ENCODE data around the gene RHBDL2.

RHBDL2 gene

DNA sequence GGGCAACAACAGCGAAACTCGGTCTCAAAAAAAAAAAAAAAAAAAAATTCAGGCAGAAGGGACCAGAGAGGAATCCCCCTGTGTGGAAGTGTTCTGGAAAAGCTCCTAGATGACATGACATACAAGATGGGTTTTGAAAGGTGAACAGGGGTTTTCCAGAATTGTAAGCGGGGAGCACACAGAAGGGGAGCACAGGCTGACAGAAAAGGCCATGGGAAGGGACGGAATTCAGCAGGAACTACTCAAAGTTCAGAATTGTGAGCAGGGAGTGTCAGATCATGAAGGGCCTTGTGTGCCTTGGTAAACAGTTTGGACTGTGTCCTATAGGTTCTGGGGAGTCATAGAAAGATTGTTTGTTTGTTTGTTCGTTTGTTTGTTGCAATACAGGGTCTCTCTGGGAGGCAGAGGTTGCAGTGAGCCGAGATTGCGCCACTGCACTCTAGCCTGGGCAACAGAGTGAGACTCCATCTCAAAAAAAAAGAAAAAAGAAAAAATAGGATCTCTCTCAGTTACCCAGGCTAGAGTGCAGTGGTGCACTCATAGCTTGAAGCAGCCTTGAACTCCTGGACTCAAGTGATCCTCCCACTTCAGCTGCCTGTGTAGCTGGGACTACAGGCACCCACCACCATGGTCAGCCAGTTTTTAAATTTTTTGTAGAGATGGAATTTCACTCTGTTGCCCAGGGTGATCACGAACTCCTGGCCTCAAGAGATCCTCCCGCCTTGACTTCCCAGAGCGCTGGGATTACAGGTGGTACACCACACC is 1.2 kb upstream of the RHBDL2 start:
- no peak overlapping the region for H3K4me3 ChIP-seq (replicated peaks; ENCODE audit: low read depth, low read length)
- no peak for DNase-seq (ENCODE audit: low read depth)
- TF ChIP-seq, protein P1, sequence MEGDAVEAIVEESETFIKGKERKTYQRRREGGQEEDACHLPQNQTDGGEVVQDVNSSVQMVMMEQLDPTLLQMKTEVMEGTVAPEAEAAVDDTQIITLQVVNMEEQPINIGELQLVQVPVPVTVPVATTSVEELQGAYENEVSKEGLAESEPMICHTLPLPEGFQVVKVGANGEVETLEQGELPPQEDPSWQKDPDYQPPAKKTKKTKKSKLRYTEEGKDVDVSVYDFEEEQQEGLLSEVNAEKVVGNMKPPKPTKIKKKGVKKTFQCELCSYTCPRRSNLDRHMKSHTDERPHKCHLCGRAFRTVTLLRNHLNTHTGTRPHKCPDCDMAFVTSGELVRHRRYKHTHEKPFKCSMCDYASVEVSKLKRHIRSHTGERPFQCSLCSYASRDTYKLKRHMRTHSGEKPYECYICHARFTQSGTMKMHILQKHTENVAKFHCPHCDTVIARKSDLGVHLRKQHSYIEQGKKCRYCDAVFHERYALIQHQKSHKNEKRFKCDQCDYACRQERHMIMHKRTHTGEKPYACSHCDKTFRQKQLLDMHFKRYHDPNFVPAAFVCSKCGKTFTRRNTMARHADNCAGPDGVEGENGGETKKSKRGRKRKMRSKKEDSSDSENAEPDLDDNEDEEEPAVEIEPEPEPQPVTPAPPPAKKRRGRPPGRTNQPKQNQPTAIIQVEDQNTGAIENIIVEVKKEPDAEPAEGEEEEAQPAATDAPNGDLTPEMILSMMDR (IDR thresholded peaks at IDR 0.05; ENCODE audit: low read length, missing control alignments), result no peak

- H3K4me3 ChIP-seq (replicated peaks; ENCODE audit: low read depth, low read length), result peak overlapping the region; percentile 58
- no peak for DNase-seq (ENCODE audit: low read depth)
- TF ChIP-seq, protein P1 (IDR thresholded peaks at IDR 0.05; ENCODE audit: low read length, missing control alignments), result no peak
These were observed 537 bp downstream of the RHBDL2 start for GRCh38 chr1:38941093-38941492.

- no peak overlapping the region for H3K4me3 ChIP-seq (replicated peaks; ENCODE audit: low read depth, low read length)
- TF ChIP-seq, protein P1 (IDR thresholded peaks at IDR 0.05; ENCODE audit: low read length, missing control alignments), result no peak
- no peak for DNase-seq (ENCODE audit: low read depth)
These were observed 1.1 kb downstream of the RHBDL2 start for GRCh38 chr1:38940339-38941047.

- no peak overlapping the region for H3K4me3 ChIP-seq (replicated peaks; ENCODE audit: low read depth, low read length)
- TF ChIP-seq, protein P1 (IDR thresholded peaks at IDR 0.05; ENCODE audit: low read length, missing control alignments), result no peak
- no peak for DNase-seq (ENCODE audit: low read depth)
These were observed 2.8 kb downstream of the RHBDL2 start for GRCh38 chr1:38938722-38939260.

- TF ChIP-seq, protein P1 (IDR thresholded peaks at IDR 0.05; ENCODE audit: low read length, missing control alignments), result no peak
- no peak overlapping the region for H3K4me3 ChIP-seq (replicated peaks; ENCODE audit: low read depth, low read length)
- no peak for DNase-seq (ENCODE audit: low read depth)
These were observed 9.1 kb downstream of the RHBDL2 start for GRCh38 chr1:38932571-38932970.

DNA sequence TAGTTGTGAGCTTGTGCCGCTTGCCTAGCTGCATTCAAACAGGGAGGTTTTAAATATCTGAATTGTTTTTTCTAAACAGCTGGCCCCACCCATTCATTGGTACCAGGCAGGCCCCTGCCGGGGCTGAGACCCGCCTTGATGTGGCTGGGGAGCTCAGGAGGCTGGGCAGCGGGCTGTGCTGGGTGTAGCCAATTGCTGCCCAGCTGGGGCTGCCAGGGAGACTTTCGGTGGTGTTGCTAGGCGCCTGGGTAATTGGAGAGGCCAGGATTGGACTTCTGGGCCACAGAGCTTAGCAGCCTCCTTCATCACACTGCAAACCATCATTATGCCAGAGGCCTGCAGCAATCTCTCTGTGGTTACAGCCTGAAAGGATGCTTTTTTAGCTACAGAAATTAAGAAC is 12.2 kb downstream of the RHBDL2 start:
- TF ChIP-seq, protein P1 (IDR thresholded peaks at IDR 0.05; ENCODE audit: low read length, missing control alignments), result no peak
- H3K4me3 ChIP-seq (replicated peaks; ENCODE audit: low read depth, low read length), result no peak overlapping the region
- DNase-seq (ENCODE audit: low read depth), result no peak

Data from fibroblast of pulmonary artery (primary cell).